ENCODE data around the gene KIF17. TPM values are rescaled to one million over a fixed set of nuclear protein-coding genes. Genes with fewer than 3 reads are reported as not detected.

The KIF17 gene
- total and polyA plus RNA-seq, 4 experiments from 2014 or later = not detected

DNA sequence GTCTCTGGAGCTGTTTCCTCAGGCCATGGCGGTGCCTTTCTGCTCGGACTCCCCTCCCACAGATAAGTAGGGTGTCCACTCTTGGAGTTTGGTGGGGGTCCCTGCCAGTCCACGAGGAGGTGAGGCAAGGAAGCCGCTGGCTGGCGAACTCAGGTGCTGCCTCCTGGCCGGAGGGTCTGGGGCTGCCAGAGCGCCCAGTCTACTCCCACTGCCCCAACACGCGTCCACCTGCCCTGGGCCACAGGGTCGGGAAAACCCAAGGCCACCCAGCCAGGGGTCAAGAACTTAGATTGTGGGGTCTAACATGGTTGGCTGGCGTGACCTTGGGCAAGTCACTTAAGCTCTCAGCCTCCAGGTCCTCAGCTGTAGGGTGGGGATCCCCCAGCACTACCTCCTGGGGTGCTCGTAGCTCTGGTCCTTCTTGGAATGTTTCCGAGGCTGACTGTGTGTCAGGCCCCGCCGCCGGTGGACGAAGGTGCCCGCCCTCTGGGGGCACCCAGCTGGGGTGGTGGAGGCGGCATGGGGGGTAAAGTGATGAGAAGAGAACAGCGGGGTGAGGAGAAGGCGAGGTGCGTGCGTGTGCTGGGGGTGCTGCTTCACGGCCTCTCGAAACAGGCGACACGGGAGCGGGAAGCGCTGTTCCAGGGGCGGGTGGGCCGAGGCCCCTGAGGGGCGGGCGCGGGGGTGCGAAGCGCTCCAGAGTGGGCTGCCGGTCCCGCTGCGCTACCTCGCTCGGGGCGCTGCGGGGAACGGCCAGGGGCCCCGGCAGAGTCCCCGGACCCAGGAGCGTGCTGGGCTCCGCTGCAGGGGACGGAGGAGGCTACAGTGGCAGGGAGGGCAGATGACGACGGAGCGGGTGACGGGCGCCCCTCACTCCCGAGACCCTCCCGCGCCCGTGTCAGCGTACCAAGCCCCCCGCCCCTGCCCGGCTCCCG is 13.5 kb upstream of the KIF17 start:
- H3K9me3 Mint-ChIP-seq = peaks cover 0 to 2% (median 0%) of the 10 kb centered on the region in 8 donors
- peaks cover 10 to 23% (median 13%) of the 10 kb centered on the region in 4 donors for H3K4me1 Mint-ChIP-seq
- DNase-seq = peak in 2 of 5 donors; percentile 19 to 25
- Histone ChIP-seq H3K27me3 (ENCODE audit: insufficient read depth, low read length) (no peaks in the 10 kb centered on the region), H3K27ac (ENCODE audit: low read depth, low read length) (no peak overlapping the region), H3K4me3 (ENCODE audit: low read length in 2 of 2) (no peak overlapping the region), H3K4me1 (ENCODE audit: insufficient read depth, low read length) (peaks cover 17% of the 10 kb centered on the region), H3K9me3 (ENCODE audit: control insufficient read depth in 1 of 2, low read length in 2 of 2) (no peaks in the 10 kb centered on the region), H3K36me3 (ENCODE audit: insufficient read depth, low read length) (no peaks in the 10 kb centered on the region)
- H3K27ac Mint-ChIP-seq = peak overlapping the region in 1 of 7 donors; percentile 54
- ChIA-PET POLR2A (ENCODE audit: partially characterized antibody) (interaction anchor here (0.8 to 2.3 kb wide), 5 partner anchors 13 to 56 kb away, joined by 3 to 7 read pairs (median 5); partner anchors contain the start of genes HP1BP3 and KIF17), CTCF (ENCODE audit: partially characterized antibody) (interaction anchor here (1.5 to 2.2 kb wide), 3 partner anchors 10 to 464 kb away, joined by 3 to 9 read pairs (median 4); no protein-coding TSS in a partner anchor)
- peak overlapping the region; percentile 72 to 91 (median 78) for H3K4me3 Mint-ChIP-seq
- H3K36me3 Mint-ChIP-seq = peaks cover 0 to 2% of the 10 kb centered on the region in 2 donors
- intact Hi-C loops (cut with micrococcal nuclease) = loop anchor here (5.0 kb wide), 1 partner anchor 56 kb away; the partner anchor contains the start of gene HP1BP3
- peaks cover 3 to 19% of the 10 kb centered on the region in 2 donors for H3K27me3 Mint-ChIP-seq

DNA sequence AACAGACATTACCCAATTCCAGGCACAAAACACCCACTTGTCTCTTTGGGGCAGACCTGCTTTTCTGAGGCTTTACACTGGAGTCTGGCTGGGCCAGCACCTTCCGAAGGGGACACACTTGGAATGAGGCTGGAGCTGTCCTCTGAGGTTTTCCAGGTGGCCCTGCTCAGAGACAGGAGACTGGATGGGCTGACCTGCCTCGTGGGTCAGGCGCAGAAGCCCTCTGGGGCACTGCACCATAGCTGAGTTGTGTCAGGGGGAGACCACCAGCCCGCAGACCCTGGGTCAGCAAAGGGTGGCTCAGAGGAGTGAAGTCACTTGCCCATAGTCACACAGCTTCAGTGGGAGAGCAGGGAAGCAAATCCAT is 12.9 kb upstream of the KIF17 start:
- peaks cover 0 to 2% of the 10 kb centered on the region in 2 donors for H3K36me3 Mint-ChIP-seq
- no peak overlapping the region for H3K27ac ChIP-seq (ENCODE audit: low read depth, low read length)
- no peak for DNase-seq
- H3K27ac Mint-ChIP-seq = no peak overlapping the region
- peaks cover 0 to 2% (median 0%) of the 10 kb centered on the region in 8 donors for H3K9me3 Mint-ChIP-seq
- ChIA-PET POLR2A (ENCODE audit: partially characterized antibody) (interaction anchor here (0.8 to 1.4 kb wide), 2 partner anchors 12 to 56 kb away, joined by 3 to 6 read pairs; partner anchors contain the start of gene KIF17), CTCF (ENCODE audit: partially characterized antibody) (interaction anchor here (2.2 kb wide), 1 partner anchor 34 kb away, joined by 9 read pairs; no protein-coding TSS in a partner anchor)
- H3K9me3 ChIP-seq (ENCODE audit: control insufficient read depth in 1 of 2, low read length in 2 of 2) = no peaks in the 10 kb centered on the region
- intact Hi-C loops (cut with micrococcal nuclease) = loop anchor here (5.0 kb wide), 1 partner anchor 57 kb away; the partner anchor contains the start of gene HP1BP3
- peaks cover 17% of the 10 kb centered on the region for H3K4me1 ChIP-seq (ENCODE audit: insufficient read depth, low read length)
- no peak overlapping the region for H3K4me3 ChIP-seq (ENCODE audit: low read length in 2 of 2)
- peaks cover 10 to 23% (median 13%) of the 10 kb centered on the region in 4 donors for H3K4me1 Mint-ChIP-seq
- no peaks in the 10 kb centered on the region for H3K36me3 ChIP-seq (ENCODE audit: insufficient read depth, low read length)
- H3K27me3 ChIP-seq (ENCODE audit: insufficient read depth, low read length) = no peaks in the 10 kb centered on the region
- H3K4me3 Mint-ChIP-seq = peak overlapping the region in 7 of 8 donors; percentile 15 to 83 (median 42)
- peaks cover 3 to 19% of the 10 kb centered on the region in 2 donors for H3K27me3 Mint-ChIP-seq

DNA sequence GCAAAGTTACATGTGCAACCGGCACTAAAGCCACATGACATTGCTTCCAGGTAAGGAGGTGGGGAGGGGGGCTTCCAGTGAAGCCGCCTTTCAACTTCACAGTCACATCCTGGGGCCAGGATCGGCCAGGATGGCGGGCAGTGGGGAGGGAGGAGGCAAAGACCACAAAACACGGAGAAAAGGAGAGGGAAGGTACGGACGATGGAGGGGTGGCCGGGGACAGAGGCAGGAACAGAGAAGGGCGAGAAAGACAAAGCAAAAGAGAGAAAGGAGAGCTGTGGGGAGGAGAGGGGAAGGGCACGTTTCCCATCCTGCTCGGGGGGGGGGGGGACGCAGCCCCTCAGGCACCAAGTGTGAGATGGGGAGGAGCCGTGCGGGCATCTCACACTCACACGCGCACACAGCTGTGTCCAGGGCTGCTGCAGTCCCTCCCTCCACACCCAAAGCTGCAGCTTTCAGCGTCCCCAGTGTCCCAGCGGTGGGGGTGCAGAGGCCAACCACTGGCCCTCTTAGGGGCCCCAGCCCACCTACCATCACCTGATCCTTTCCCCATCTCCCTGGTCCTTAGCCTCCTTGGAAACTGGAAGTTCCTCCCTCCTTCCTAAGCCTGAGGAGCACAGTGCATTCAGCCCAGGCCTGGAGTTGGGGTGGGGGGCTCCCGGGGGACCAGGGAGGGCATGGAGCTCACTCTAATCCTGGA is 12.3 kb upstream of the KIF17 start:
- peaks cover 10 to 23% (median 13%) of the 10 kb centered on the region in 4 donors for H3K4me1 Mint-ChIP-seq
- peak overlapping the region in 5 of 8 donors; percentile 57 to 86 (median 65) for H3K4me3 Mint-ChIP-seq
- no peaks in the 10 kb centered on the region for H3K9me3 ChIP-seq (ENCODE audit: control insufficient read depth in 1 of 2, low read length in 2 of 2)
- ChIA-PET CTCF (ENCODE audit: partially characterized antibody) (interaction anchor here (2.2 kb wide), 1 partner anchor 34 kb away, joined by 9 read pairs; no protein-coding TSS in a partner anchor), POLR2A (ENCODE audit: partially characterized antibody) (interaction anchor here (1.4 kb wide), 1 partner anchor 12 kb away, joined by 6 read pairs; the partner anchor contains the start of gene KIF17)
- H3K4me3 ChIP-seq (ENCODE audit: low read length in 2 of 2) = no peak overlapping the region
- no peak overlapping the region for H3K27ac ChIP-seq (ENCODE audit: low read depth, low read length)
- H3K36me3 ChIP-seq (ENCODE audit: insufficient read depth, low read length) = no peaks in the 10 kb centered on the region
- H3K9me3 Mint-ChIP-seq = peaks cover 0 to 2% (median 0%) of the 10 kb centered on the region in 8 donors
- H3K4me1 ChIP-seq (ENCODE audit: insufficient read depth, low read length) = peaks cover 17% of the 10 kb centered on the region
- DNase-seq = no peak
- no peaks in the 10 kb centered on the region for H3K27me3 ChIP-seq (ENCODE audit: insufficient read depth, low read length)
- peaks cover 3 to 19% of the 10 kb centered on the region in 2 donors for H3K27me3 Mint-ChIP-seq
- peaks cover 0 to 2% of the 10 kb centered on the region in 2 donors for H3K36me3 Mint-ChIP-seq
- peak overlapping the region in 3 of 7 donors; percentile 1 to 62 (median 42) for H3K27ac Mint-ChIP-seq
- intact Hi-C loops (cut with micrococcal nuclease) = loop anchor here (5.0 kb wide), 1 partner anchor 57 kb away; the partner anchor contains the start of gene HP1BP3

DNA sequence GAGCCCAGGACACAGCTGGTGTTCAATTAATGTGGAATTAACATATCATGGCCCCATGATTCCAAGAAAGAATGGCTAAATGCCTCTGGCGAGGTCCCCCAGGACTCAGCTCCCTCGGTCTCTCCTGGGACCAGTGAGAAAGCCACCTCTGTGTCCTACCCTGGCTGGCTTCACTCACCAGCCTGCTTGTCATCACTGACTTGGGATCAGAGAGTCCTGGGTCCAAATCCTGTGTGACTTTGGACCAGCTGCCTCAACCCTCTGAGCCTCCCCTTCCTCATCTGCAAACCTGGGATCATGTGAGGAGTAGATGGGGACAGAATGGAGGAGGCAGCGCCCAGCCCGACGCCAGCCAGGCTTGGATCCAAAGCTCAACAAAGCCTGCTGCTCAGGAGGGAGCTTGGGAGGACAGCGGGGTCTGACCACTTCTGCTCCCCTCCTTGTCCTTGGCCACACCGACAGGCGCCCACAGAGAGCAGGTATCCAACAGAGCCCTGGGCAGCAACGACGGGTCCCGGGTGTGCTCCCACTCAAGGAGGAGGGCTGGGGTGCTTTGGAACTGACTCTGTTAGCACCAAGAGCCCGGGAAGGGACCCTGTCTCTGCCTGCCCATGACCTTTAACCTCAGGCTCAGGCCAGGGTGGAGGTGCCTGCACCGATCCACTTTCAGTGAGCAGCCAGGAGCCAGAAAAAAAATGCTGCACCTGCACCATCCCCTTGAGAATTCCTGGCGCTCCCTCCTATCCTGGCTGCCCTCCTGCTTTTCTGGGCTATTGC is 11.5 kb upstream of the KIF17 start:
- H3K9me3 ChIP-seq (ENCODE audit: control insufficient read depth in 1 of 2, low read length in 2 of 2) = no peaks in the 10 kb centered on the region
- peaks cover 3 to 19% of the 10 kb centered on the region in 2 donors for H3K27me3 Mint-ChIP-seq
- peak overlapping the region in 1 of 7 donors; percentile 44 for H3K27ac Mint-ChIP-seq
- peaks cover 0 to 2% of the 10 kb centered on the region in 2 donors for H3K36me3 Mint-ChIP-seq
- H3K27me3 ChIP-seq (ENCODE audit: insufficient read depth, low read length) = no peaks in the 10 kb centered on the region
- H3K4me3 ChIP-seq (ENCODE audit: low read length in 2 of 2) = no peak overlapping the region
- peaks cover 17% of the 10 kb centered on the region for H3K4me1 ChIP-seq (ENCODE audit: insufficient read depth, low read length)
- CTCF ChIA-PET (ENCODE audit: partially characterized antibody) = interaction anchor here (0.7 kb wide), 1 partner anchor 33 kb away, joined by 3 read pairs; no protein-coding TSS in a partner anchor
- peaks cover 10 to 23% (median 13%) of the 10 kb centered on the region in 4 donors for H3K4me1 Mint-ChIP-seq
- POLR2A ChIA-PET (ENCODE audit: partially characterized antibody) = no interaction called here
- H3K9me3 Mint-ChIP-seq = peaks cover 0 to 2% (median 0%) of the 10 kb centered on the region in 8 donors
- DNase-seq = no peak
- intact Hi-C loops (cut with micrococcal nuclease) = no loop called here
- no peak overlapping the region for H3K27ac ChIP-seq (ENCODE audit: low read depth, low read length)
- H3K4me3 Mint-ChIP-seq = no peak overlapping the region
- H3K36me3 ChIP-seq (ENCODE audit: insufficient read depth, low read length) = no peaks in the 10 kb centered on the region

- intact Hi-C loops (cut with micrococcal nuclease) = no loop called here
- CTCF ChIA-PET (ENCODE audit: partially characterized antibody) = interaction anchor here (0.7 to 2.2 kb wide), 3 partner anchors 11 to 32 kb away, joined by 3 to 8 read pairs (median 5); partner anchors contain the start of gene KIF17
- POLR2A ChIA-PET (ENCODE audit: partially characterized antibody) = interaction anchor here (1.5 kb wide), 1 partner anchor 58 kb away, joined by 4 read pairs; the partner anchor contains the start of gene HP1BP3
- peaks cover 8 to 23% (median 11%) of the 10 kb centered on the region in 4 donors for H3K4me1 Mint-ChIP-seq
- Histone ChIP-seq H3K36me3 (ENCODE audit: insufficient read depth, low read length) (no peaks in the 10 kb centered on the region), H3K9me3 (ENCODE audit: control insufficient read depth in 1 of 2, low read length in 2 of 2) (no peaks in the 10 kb centered on the region), H3K27me3 (ENCODE audit: insufficient read depth, low read length) (no peaks in the 10 kb centered on the region), H3K4me1 (ENCODE audit: insufficient read depth, low read length) (peaks cover 14% of the 10 kb centered on the region), H3K27ac (ENCODE audit: low read depth, low read length) (no peak overlapping the region), H3K4me3 (ENCODE audit: low read length in 2 of 2) (no peak overlapping the region)
- no peak overlapping the region for H3K4me3 Mint-ChIP-seq
- peaks cover 0 to 2% (median 0%) of the 10 kb centered on the region in 8 donors for H3K9me3 Mint-ChIP-seq
- H3K27me3 Mint-ChIP-seq = peaks cover 3 to 19% of the 10 kb centered on the region in 2 donors
- peaks cover 0 to 2% of the 10 kb centered on the region in 2 donors for H3K36me3 Mint-ChIP-seq
- DNase-seq = no peak
- peak overlapping the region in 1 of 7 donors; percentile 44 for H3K27ac Mint-ChIP-seq
Measured at GRCh38 chr1:20728371-20729154, 10.8 kb upstream of the KIF17 start.

All from CD4-positive, alpha-beta memory T cell (primary cell).